Uterus (tissue), 4 donors: Measurements from ENCODE around the gene HRH3. TPM values are rescaled to one million over a fixed set of nuclear protein-coding genes. Genes with fewer than 3 reads are reported as not detected.

Experiments used
- DNase-seq, 2 donors: peaks; one replicate each; pipeline ENCODE4 v3.0.0-alpha.2; 2019 to 2020
- H3K27ac ChIP-seq, 2 donors: fragments of 200-600 bp; sonication (generic); 1 replicate in 1 of 2; 2 replicates in 1 of 2; pipeline ENCODE4 v1.5.1; 2016 to 2018
- H3K27me3 ChIP-seq, 2 donors: fragments of 200-600 bp; sonication (generic); one replicate each; pipeline ENCODE4 v1.5.1; 2018 to 2019; ENCODE audit warnings: control low read depth in 1 of 2
- H3K36me3 ChIP-seq, 2 donors: fragments of 200-600 bp; sonication (generic); one replicate each; pipeline ENCODE4 v1.5.1; 2019; ENCODE audit warnings: control low read depth in 1 of 2
- H3K4me1 ChIP-seq, 2 donors: fragments of 200-600 bp; sonication (generic); one replicate each; pipeline ENCODE4 v1.5.1; 2018 to 2019; ENCODE audit warnings: control low read depth in 1 of 2
- H3K4me3 ChIP-seq, 2 donors: fragments of 200-600 bp; sonication (generic); 1 replicate in 1 of 2; 2 replicates in 1 of 2; pipeline ENCODE4 v1.5.1; 2018 to 2019; ENCODE audit warnings: mild to moderate bottlenecking in 1 of 2
- H3K9me3 ChIP-seq, 2 donors: fragments of 200-600 bp; sonication (generic); one replicate each; pipeline ENCODE4 v1.5.1; 2019; ENCODE audit warnings: control low read depth in 1 of 2
- POLR2A ChIP-seq, 2 donors: fragments of 450-650 bp; IDR thresholded peaks; one replicate each; pipeline ENCODE4 v1.6.1; 2016; ENCODE audit warnings: antibody characterized with exemption in 2 of 2, mild to moderate bottlenecking in 1 of 2, moderate library complexity in 1 of 2
- intact Hi-C: fragments of 100-400 bp; cut with DNase I; formaldehyde crosslinking; loops from one replicate; pipeline ENCODE4 v1.15.1; 2023; ENCODE audit warnings: low total_unique reads
- total RNA-seq, 4 donors: library from RNA; depleted of rRNA in 3 of 4; stranded (reverse); fragments of >200 nt in 3 of 4; gene quantifications; one replicate each; pipeline versions ENCODE4 v1.1.0 to v1.2.4, GENCODE V29; 2014 to 2023
- TF ChIP-seq, protein P1 (sequence below), 4 experiments: fragments of 200-600 bp in 2 of 4; fragments of 450-650 bp in 2 of 4; sonication (generic) in 2 of 4; IDR thresholded peaks; one replicate each; pipeline ENCODE4 v1.5.1; 2016 to 2019; ENCODE audit warnings: antibody characterized with exemption in 4 of 4, mild to moderate bottlenecking in 2 of 4, moderate library complexity in 1 of 4
- donor health status: DM: yes; HTN: yes; CAD: no.

The HRH3 gene
- total RNA-seq, 4 donors from 2014 or later, result not detected

DNA sequence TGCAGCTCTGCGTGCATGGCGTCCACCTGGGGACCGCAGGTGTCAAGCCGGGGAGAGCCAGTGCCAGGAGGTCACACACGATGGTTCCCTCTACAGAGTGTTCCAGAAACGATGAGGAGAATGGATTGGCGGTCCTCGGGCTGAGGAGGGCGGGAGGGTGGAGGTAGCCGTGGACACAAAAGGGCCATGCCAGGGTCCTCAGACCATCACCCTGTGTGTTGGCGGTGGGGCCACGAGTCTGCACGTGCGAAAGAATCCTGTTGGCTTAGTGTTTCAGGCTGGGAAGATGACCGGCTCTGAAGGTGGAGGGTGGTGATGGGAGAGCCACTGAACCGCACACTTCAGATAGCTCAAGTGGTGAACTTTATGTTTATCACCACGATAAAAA, 13.7 kb downstream of the HRH3 start:
- intact Hi-C loops, result no loop called here
- peaks cover 3 to 8% of the 10 kb centered on the region in 2 donors for H3K27me3 ChIP-seq
- no peak for TF ChIP-seq POLR2A (IDR thresholded peaks at IDR 0.05)
- TF ChIP-seq, protein P1, sequence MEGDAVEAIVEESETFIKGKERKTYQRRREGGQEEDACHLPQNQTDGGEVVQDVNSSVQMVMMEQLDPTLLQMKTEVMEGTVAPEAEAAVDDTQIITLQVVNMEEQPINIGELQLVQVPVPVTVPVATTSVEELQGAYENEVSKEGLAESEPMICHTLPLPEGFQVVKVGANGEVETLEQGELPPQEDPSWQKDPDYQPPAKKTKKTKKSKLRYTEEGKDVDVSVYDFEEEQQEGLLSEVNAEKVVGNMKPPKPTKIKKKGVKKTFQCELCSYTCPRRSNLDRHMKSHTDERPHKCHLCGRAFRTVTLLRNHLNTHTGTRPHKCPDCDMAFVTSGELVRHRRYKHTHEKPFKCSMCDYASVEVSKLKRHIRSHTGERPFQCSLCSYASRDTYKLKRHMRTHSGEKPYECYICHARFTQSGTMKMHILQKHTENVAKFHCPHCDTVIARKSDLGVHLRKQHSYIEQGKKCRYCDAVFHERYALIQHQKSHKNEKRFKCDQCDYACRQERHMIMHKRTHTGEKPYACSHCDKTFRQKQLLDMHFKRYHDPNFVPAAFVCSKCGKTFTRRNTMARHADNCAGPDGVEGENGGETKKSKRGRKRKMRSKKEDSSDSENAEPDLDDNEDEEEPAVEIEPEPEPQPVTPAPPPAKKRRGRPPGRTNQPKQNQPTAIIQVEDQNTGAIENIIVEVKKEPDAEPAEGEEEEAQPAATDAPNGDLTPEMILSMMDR (IDR thresholded peaks at IDR 0.05), result no peak
- DNase-seq, result no peak
- no peak overlapping the region for H3K27ac ChIP-seq
- H3K4me3 ChIP-seq, result no peak overlapping the region
- H3K36me3 ChIP-seq, result no peaks in the 10 kb centered on the region
- no peaks in the 10 kb centered on the region for H3K4me1 ChIP-seq
- no peaks in the 10 kb centered on the region for H3K9me3 ChIP-seq

DNA sequence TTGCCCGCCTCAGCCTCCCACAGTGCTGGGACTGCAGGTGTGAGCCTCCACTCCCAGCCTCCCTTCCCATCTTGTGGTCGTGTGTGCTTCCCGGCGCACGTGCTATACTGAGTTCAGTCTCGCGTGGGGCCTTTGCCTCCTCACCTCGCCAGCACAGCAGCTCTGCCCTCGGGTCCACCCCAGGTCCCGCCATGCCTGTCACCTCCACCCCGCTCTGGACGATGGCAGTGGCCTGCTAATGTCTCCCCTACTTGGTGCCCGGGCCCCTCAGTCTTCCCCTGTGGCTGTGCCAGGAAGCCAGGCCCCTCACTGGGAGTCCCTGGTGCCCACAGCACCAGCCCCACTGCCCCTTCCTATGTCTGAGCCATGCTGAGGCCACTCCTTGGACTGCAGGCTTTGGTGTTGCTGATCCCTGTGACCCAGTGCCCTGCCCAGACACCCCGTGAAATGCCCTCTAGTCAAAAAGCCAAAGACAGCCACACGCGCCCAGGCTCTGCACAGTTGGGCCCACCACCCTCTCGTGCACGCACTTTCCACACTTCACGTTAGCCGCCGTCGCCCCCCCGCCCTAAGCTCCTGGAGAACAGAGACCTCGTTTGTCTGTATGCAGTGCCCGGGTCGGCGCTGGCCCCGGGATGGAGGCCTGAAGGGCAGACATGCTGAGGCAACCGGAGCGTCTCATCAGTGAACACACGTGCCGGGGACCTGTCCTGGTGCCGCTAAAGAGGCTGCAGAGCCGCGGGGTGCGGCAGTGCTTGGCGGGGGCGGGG, 14.3 kb downstream of the HRH3 start:
- Histone ChIP-seq H3K4me1 (no peaks in the 10 kb centered on the region), H3K9me3 (no peaks in the 10 kb centered on the region), H3K27me3 (peaks cover 2 to 3% of the 10 kb centered on the region in 2 donors), H3K27ac (no peak overlapping the region), H3K4me3 (no peak overlapping the region), H3K36me3 (no peaks in the 10 kb centered on the region)
- no peak for DNase-seq
- intact Hi-C loops, result no loop called here
- TF ChIP-seq, protein P1 (IDR thresholded peaks at IDR 0.05), result no peak
- TF ChIP-seq POLR2A (IDR thresholded peaks at IDR 0.05), result no peak

DNA sequence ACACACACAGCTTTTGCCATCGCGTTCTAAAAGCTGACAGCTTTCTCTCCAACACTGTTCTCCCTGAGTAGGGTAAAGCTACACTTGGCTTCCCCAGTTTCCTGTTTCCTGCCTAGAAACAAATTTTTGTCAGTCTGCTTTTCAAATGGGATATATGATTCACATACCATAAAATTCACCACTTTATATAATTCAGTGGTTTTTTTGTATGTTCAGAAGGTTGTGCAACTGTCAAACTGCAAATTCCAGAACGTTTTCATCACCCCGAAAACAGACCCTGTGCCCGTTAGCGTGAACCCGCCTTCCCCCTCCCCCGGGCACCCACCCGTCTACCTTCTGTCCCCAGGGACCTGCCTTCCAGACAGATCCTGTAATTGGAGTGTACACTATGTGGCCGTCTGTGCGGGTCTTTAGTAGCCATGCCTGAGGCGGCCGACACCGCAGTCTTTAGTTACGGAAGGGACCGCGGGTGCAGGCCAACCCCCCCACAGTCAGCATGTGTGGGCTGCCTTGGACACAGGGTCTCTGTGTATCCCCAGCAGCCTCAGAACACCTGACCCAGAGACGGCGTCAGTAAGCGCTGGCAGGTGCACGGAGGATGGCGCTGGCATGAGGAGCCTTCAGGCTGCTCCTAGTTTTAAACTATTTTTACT, 16.6 kb downstream of the HRH3 start:
- TF ChIP-seq, protein P1 (IDR thresholded peaks at IDR 0.05), result no peak
- TF ChIP-seq POLR2A (IDR thresholded peaks at IDR 0.05), result no peak
- Histone ChIP-seq H3K9me3 (no peaks in the 10 kb centered on the region), H3K27ac (no peak overlapping the region), H3K4me3 (no peak overlapping the region), H3K4me1 (no peaks in the 10 kb centered on the region), H3K27me3 (no peaks in the 10 kb centered on the region), H3K36me3 (no peaks in the 10 kb centered on the region)
- no peak for DNase-seq
- intact Hi-C loops, result no loop called here

DNA sequence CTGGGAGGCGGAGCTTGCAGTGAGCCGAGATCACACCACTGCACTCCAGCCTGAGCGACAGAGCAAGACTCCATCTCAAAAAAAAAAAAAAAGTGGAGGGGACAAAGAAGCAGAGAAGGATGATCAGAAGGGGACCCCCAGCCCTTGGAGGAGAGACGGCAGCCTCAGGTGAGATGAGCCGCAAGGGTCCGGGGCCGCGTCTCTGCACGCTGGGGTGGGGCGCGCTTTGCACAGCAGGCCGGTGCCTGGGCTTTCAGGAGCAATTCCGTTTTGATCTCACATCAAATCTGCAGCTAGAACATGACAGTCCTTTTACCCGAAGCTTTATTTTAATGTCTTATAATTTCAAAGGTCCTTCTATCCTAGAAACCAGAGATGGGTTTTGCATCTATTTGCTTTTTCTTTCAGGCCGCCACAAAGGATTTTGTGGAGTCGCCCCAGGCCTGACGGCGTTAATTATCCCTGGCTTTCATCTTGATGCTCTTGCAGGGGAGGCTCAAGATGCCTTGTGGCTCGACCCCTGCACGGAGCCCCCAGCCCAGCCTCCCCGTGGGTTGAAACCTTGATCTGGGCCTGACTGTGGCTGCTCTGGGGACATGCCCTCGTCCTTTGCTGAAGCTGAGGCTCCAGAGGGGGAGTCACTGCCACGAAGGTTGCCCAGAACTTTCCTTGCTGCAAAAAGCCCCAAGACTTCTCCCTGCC, 17.3 kb downstream of the HRH3 start:
- Histone ChIP-seq H3K4me1 (no peaks in the 10 kb centered on the region), H3K27ac (no peak overlapping the region), H3K36me3 (no peaks in the 10 kb centered on the region), H3K4me3 (no peak overlapping the region), H3K9me3 (no peaks in the 10 kb centered on the region), H3K27me3 (no peaks in the 10 kb centered on the region)
- intact Hi-C loops, result no loop called here
- TF ChIP-seq POLR2A (IDR thresholded peaks at IDR 0.05), result no peak
- TF ChIP-seq, protein P1 (IDR thresholded peaks at IDR 0.05), result no peak
- no peak for DNase-seq

DNA sequence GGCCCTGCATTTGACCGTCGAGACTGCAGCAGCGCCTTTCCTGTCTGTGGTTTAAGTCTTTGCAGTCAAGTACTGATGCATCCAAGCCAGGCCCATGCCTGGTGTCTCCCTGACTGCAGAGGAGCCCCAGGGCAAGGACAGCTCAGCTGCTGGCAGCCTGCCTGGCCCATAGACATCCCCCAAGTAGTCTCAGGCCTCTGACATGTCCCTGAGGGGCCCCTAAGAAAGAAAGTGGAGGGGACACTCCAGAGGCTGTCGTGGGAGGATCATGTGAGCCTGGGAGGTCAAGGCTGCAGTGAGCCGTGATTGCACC, 18.0 kb downstream of the HRH3 start:
- Histone ChIP-seq H3K36me3 (no peaks in the 10 kb centered on the region), H3K4me1 (no peaks in the 10 kb centered on the region), H3K27me3 (no peaks in the 10 kb centered on the region), H3K4me3 (no peak overlapping the region), H3K27ac (no peak overlapping the region), H3K9me3 (no peaks in the 10 kb centered on the region)
- no peak for DNase-seq
- TF ChIP-seq POLR2A (IDR thresholded peaks at IDR 0.05), result no peak
- TF ChIP-seq, protein P1 (IDR thresholded peaks at IDR 0.05), result no peak
- intact Hi-C loops, result no loop called here
